HG03039 (cell line): ENCODE measurements around the gene KLHL29.

Source experiments
- ATAC-seq: cut with Tn5 transposase; IDR thresholded peaks from one replicate; pipeline ENCODE4 v1.9.1; 2021; ENCODE audit warnings: mild to moderate bottlenecking, moderate library complexity; ENCODE audit not compliant: unreplicated experiment

KLHL29 gene

GRCh38 chr2:23664066-23664788 is 279.2 kb downstream of the KLHL29 start:
- ATAC-seq = no peak

- ATAC-seq = no peak
Measured at GRCh38 chr2:23666241-23666979, 281.4 kb downstream of the KLHL29 start.

- no peak for ATAC-seq
Measured at GRCh38 chr2:23666980-23667357, 282.0 kb downstream of the KLHL29 start.

- ATAC-seq = no peak
Measured at GRCh38 chr2:23668756-23669304, 283.9 kb downstream of the KLHL29 start.

GRCh38 chr2:23669413-23670244 is 284.6 kb downstream of the KLHL29 start:
- ATAC-seq = no peak

- ATAC-seq = no peak
Measured at GRCh38 chr2:23670245-23670592, 285.2 kb downstream of the KLHL29 start.

GRCh38 chr2:23673082-23673481 is 288.1 kb downstream of the KLHL29 start:
- ATAC-seq = no peak

- ATAC-seq = no peak
Measured at GRCh38 chr2:23673830-23674679, 289.1 kb downstream of the KLHL29 start.

GRCh38 chr2:23675506-23675905 is 290.5 kb downstream of the KLHL29 start:
- no peak for ATAC-seq

GRCh38 chr2:23677836-23678235 is 292.9 kb downstream of the KLHL29 start:
- ATAC-seq = no peak

GRCh38 chr2:23679044-23679443 is 294.1 kb downstream of the KLHL29 start:
- ATAC-seq = no peak

- no peak for ATAC-seq
Measured at GRCh38 chr2:23680951-23681350, 296.0 kb downstream of the KLHL29 start.

GRCh38 chr2:23681356-23682140 is 296.6 kb downstream of the KLHL29 start:
- ATAC-seq = no peak

- no peak for ATAC-seq
Measured at GRCh38 chr2:23682481-23682880, 297.5 kb downstream of the KLHL29 start.

GRCh38 chr2:23683001-23683400 is 298.0 kb downstream of the KLHL29 start:
- ATAC-seq = no peak

- ATAC-seq = no peak
Measured at GRCh38 chr2:23684395-23685176, 299.6 kb downstream of the KLHL29 start.

GRCh38 chr2:23685181-23685580 is 300.2 kb downstream of the KLHL29 start:
- ATAC-seq = no peak

GRCh38 chr2:23685706-23686105 is 300.7 kb downstream of the KLHL29 start:
- ATAC-seq = no peak
